HepG2 (cell line): ENCODE measurements around the gene SERPINB1. TPM values are rescaled to one million over a fixed set of nuclear protein-coding genes. Genes with fewer than 3 reads are reported as not detected.

Experiments used
- ATAC-seq: fragments of 200-7000 bp; cut with Tn5 transposase; 3 replicates; pipeline ENCODE4 v1.9.1; 2020; ENCODE audit warnings: mild to moderate bottlenecking, moderate library complexity
- BruUV-seq: library from RNA; stranded (reverse); fragments of 400-500 nt; replicated peaks from 2 replicates; lab custom pipeline; 2021; lab: Mats Ljungman, UMichigan
- CTCF ChIA-PET: fragments of 300-600 bp; formaldehyde crosslinking; extraction: SDS; loops from one replicate; lab custom pipeline; 2021; ENCODE audit warnings: low total read pairs, inconsistent platforms, low intra/inter-chr PET ratio; lab: Yijun Ruan, JAX
- POLR2A ChIA-PET: fragments of 350-600 bp; sonication (Branson Sonifier 250); formaldehyde crosslinking; loops from one replicate; lab custom pipeline; 2020; ENCODE audit warnings: antibody characterized with exemption, inconsistent platforms; lab: Yijun Ruan, JAX
- DNase-seq: peaks from one replicate; pipeline ENCODE4 v3.0.0-alpha.2; 2015; ENCODE audit warnings: low spot score
- FAIRE-seq: peaks from 3 replicates; lab custom pipeline; 2011; peaks lifted over from hg19 to GRCh38; lab: Jason Lieb, UNC
- H2AFZ ChIP-seq: one replicate; pipeline ENCODE4 v1.6.1; 2011; ENCODE audit warnings: low read length, inconsistent platforms
- H3K27ac ChIP-seq: fragments of 300-600 bp; 3 replicates; pipeline ENCODE4 v1.8.0; 2011; ENCODE audit warnings: mixed run types, mild to moderate bottlenecking, mixed read lengths, low read length, inconsistent platforms; ENCODE audit not compliant: insufficient read depth; ENCODE audit errors: extremely low read length
- H3K27me3 ChIP-seq, 2 experiments: fragments of 200-600 bp in 1 of 2; 2 replicates in 1 of 2; 3 replicates in 1 of 2; pipeline versions ENCODE4 v1.6.0 to v1.8.0; 2011; ENCODE audit warnings: low read length in 2 of 2, mild to moderate bottlenecking in 2 of 2, moderate library complexity in 2 of 2, inconsistent platforms in 1 of 2; ENCODE audit not compliant: insufficient read depth in 2 of 2, control insufficient read depth in 1 of 2
- H3K36me3 ChIP-seq, 2 experiments: fragments of 200-600 bp in 1 of 2; replicated peaks in 1 of 2; 2 replicates in 1 of 2; 3 replicates in 1 of 2; pipeline versions ENCODE4 v1.5.1 to v1.8.0; 2011; ENCODE audit warnings: low read length in 2 of 2, inconsistent platforms in 1 of 2; ENCODE audit not compliant: insufficient read depth in 2 of 2, control insufficient read depth in 1 of 2
- H3K4me1 ChIP-seq: 2 replicates; pipeline ENCODE4 v1.5.1; 2012; ENCODE audit warnings: low read length, inconsistent platforms; ENCODE audit not compliant: insufficient read depth
- H3K4me2 ChIP-seq: 2 replicates; pipeline ENCODE4 v1.6.0; 2011; ENCODE audit warnings: low read depth, low read length, inconsistent platforms
- H3K4me3 ChIP-seq, 3 experiments: fragments of 200-600 bp in 1 of 3; sonication (generic), shearing (Covaris generic) in 1 of 3; replicated peaks in 1 of 3; 2 replicates each; pipeline ENCODE4 v1.5.1; 2011 to 2016; ENCODE audit warnings: low read length in 3 of 3, inconsistent platforms in 2 of 3, low read depth in 2 of 3, mild to moderate bottlenecking in 2 of 3, control low read depth in 1 of 3, mixed read lengths in 1 of 3; ENCODE audit not compliant: insufficient read depth in 1 of 3
- H3K79me2 ChIP-seq: one replicate; pipeline ENCODE4 v1.6.1; 2011; ENCODE audit warnings: low read length, inconsistent platforms; ENCODE audit not compliant: insufficient read depth
- H3K9ac ChIP-seq: 2 replicates; pipeline ENCODE4 v1.6.0; 2011; ENCODE audit warnings: mild to moderate bottlenecking, low read depth, low read length, inconsistent platforms; ENCODE audit not compliant: insufficient read depth
- H3K9me3 ChIP-seq: 2 replicates; pipeline ENCODE4 v1.5.1; 2012; ENCODE audit warnings: mild to moderate bottlenecking, low read length
- H4K20me1 ChIP-seq: 2 replicates; pipeline ENCODE4 v1.6.0; 2011; ENCODE audit warnings: inconsistent platforms, mild to moderate bottlenecking, low read length, moderate library complexity; ENCODE audit not compliant: insufficient read depth
- FOXA3 ChIP-seq: IDR thresholded peaks from 2 replicates; pipeline ENCODE4 v1.6.1; 2016; ENCODE audit warnings: missing genetic modification reagents, missing compliant biosample characterization
- NFE2L1 ChIP-seq: sonication (generic); formaldehyde crosslinking; IDR thresholded peaks from 2 replicates; pipeline ENCODE4 v1.4.0; 2020; ENCODE audit warnings: missing genetic modification reagents, mild to moderate bottlenecking, borderline replicate concordance
- SNAPC2 ChIP-seq: sonication (generic); formaldehyde crosslinking; IDR thresholded peaks from 2 replicates; pipeline ENCODE4 v1.8.1; 2022; ENCODE audit warnings: mild to moderate bottlenecking, missing genetic modification reagents
- ZFX ChIP-seq: sonication (generic); formaldehyde crosslinking; IDR thresholded peaks from 2 replicates; pipeline ENCODE4 v1.4.0; 2020; ENCODE audit warnings: mild to moderate bottlenecking, low read depth, missing genetic modification reagents, moderate library complexity
- ZNF777 ChIP-seq: sonication (generic); formaldehyde crosslinking; IDR thresholded peaks from 2 replicates; pipeline ENCODE4 v1.4.0; 2020; ENCODE audit warnings: missing genetic modification reagents
- WGBS: methylation state at CpG from one replicate; pipeline ENCODE4 v1.1.6; 2017; ENCODE audit warnings: low lambda C conversion rate; 5-methylcytosine and 5-hydroxymethylcytosine counted together
- in situ Hi-C: cut with HindIII; loops from 2 replicates; pipeline ENCODE4 v1.10.0; 2017; ENCODE audit warnings: low pct_unique_long_range_greater_than_20kb; ENCODE audit not compliant: extremely low pct_ligation_motif_present
- intact Hi-C: fragments of 100-400 bp; cut with micrococcal nuclease; formaldehyde crosslinking; loops from one replicate; pipeline ENCODE4 v1.10.0; 2022; ENCODE audit not compliant: unreplicated experiment
- polyA plus RNA-seq, 8 experiments: library from polyadenylated mRNA; depleted of rRNA in 3 of 8; stranded (reverse) in 7 of 8; unstranded in 1 of 8; fragments of >200 nt; fragmentation: Illumina TruSeq in 4 of 8; extraction: Trizol in 4 of 8; gene quantifications; 2 replicates each; pipeline versions ENCODE4 v1.2.1 to v1.2.3, GENCODE V29; 2011 to 2016; ENCODE audit warnings: low read depth in 4 of 8, missing spikeins in 1 of 8, mixed read lengths in 1 of 8; ENCODE audit not compliant: insufficient read depth in 1 of 8
- total RNA-seq, 5 experiments: library from RNA; depleted of rRNA; stranded (reverse); fragments of >200 nt; fragmentation: Illumina TruSeq; extraction: Trizol; gene quantifications; 2 replicates each; pipeline ENCODE4 v1.2.3, GENCODE V29; 2016; ENCODE audit warnings: low read depth in 1 of 5
- TF ChIP-seq, protein P1 (sequence below), 2 experiments: sonication (generic) in 1 of 2; formaldehyde crosslinking in 1 of 2; IDR thresholded peaks; 2 replicates each; pipeline versions ENCODE4 v1.4.0 to v1.6.1; 2018 to 2020; ENCODE audit warnings: missing genetic modification reagents in 2 of 2, borderline replicate concordance in 1 of 2, low read depth in 1 of 2, mild to moderate bottlenecking in 1 of 2, missing biosample characterization in 1 of 2

Gene SERPINB1
- total and polyA plus RNA-seq, 2 of the 13 experiments (the other 11 are each of a cell fraction or from before 2014, with no cell fraction given), result 41.4 to 60.5 TPM

DNA sequence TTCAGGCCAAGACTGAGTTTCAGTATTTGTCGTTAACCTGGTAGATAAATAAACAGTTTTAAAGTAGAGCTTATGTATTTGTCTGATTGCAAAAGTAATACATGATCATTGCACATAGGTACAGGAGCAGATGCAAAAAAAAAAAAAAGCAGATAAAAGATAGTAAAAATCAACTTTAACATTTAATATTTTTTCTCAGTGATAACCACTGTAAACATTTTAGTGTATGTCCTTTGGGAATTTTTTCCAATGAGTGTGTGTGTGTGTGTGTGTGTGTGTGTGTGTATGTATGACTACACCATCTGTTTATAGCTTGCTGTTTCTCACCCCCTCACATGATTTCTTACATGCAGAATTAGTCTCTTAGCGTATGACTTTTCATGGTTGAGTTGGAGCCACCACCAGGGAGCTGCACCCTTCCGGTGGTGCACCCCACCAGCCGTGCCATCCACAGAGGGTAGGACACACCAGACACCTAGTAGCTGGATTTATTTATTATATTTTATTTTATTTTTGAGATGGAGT lies 50.2 kb downstream of the SERPINB1 start:
- in situ Hi-C loops, result loop anchor here (5.0 kb wide), 1 partner anchor 121 kb away; no protein-coding TSS in a partner anchor
- Histone ChIP-seq H2AFZ (no peak overlapping the region), H3K9ac (no peak overlapping the region), H3K4me3 (no peak overlapping the region), H3K36me3 (peaks cover 3 to 8% of the 10 kb centered on the region in 2 experiments; a peak in 4 of 5 replicates), H3K79me2 (no peaks in the 10 kb centered on the region)
- CTCF ChIA-PET, result interaction anchor here (1.4 to 3.3 kb wide), 6 partner anchors 50 to 197 kb away, joined by 7 to 57 read pairs (median 12); partner anchors contain the start of gene SERPINB1
- no TSS peak for BruUV-seq
- ATAC-seq (no peak), FAIRE-seq (no peak), DNase-seq (no peak)
- 72% methylated on average over 4 of the region's 4 CpGs for WGBS
- TF ChIP-seq SNAPC2 (CRISPR knock-in tag), result peak; percentile 7; the same call in 1 of the 2 replicates
- no peak for TF ChIP-seq ZNF777
- TF ChIP-seq, protein P1, sequence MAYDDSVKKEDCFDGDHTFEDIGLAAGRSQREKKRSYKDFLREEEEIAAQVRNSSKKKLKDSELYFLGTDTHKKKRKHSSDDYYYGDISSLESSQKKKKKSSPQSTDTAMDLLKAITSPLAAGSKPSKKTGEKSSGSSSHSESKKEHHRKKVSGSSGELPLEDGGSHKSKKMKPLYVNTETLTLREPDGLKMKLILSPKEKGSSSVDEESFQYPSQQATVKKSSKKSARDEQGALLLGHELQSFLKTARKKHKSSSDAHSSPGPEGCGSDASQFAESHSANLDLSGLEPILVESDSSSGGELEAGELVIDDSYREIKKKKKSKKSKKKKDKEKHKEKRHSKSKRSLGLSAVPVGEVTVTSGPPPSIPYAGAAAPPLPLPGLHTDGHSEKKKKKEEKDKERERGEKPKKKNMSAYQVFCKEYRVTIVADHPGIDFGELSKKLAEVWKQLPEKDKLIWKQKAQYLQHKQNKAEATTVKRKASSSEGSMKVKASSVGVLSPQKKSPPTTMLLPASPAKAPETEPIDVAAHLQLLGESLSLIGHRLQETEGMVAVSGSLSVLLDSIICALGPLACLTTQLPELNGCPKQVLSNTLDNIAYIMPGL (CRISPR knock-in tag; IDR thresholded peaks at IDR 0.05; ENCODE audit: borderline replicate concordance in 1 of 2, low read depth in 1 of 2), result 0 out of 4 replicates have a peak, but pooled peaks of 1 of the 2 experiments have one; percentile 12
- no peak for TF ChIP-seq NFE2L1 (CRISPR knock-in tag)
- no peak for TF ChIP-seq FOXA3 (CRISPR knock-in tag)
- peak; percentile 10; the same call in 1 of the 2 replicates for TF ChIP-seq ZFX (CRISPR knock-in tag)
- TF ChIP-seq, all 625 proteins: peak for 3
- Histone ChIP-seq H3K27me3 (no peaks in the 10 kb centered on the region), H4K20me1 (no peaks in the 10 kb centered on the region), H3K27ac (no peak overlapping the region), H3K4me2 (no peak overlapping the region), H3K9me3 (no peaks in the 10 kb centered on the region), H3K4me1 (peaks cover 9% of the 10 kb centered on the region; the same call in 1 of the 2 replicates)
- intact Hi-C loops, result loop anchor here (1.0 to 2.0 kb wide), 7 partner anchors 50 to 197 kb away; partner anchors contain the start of gene SERPINB1
- POLR2A ChIA-PET, result interaction anchor here (0.6 to 2.2 kb wide), 13 partner anchors 26 to 1466 kb away, joined by 3 to 68 read pairs (median 3); partner anchors contain the start of genes SERPINB1, SERPINB9 and WRNIP1
